ENCODE data around the gene MAST1.

MAST1 gene

DNA sequence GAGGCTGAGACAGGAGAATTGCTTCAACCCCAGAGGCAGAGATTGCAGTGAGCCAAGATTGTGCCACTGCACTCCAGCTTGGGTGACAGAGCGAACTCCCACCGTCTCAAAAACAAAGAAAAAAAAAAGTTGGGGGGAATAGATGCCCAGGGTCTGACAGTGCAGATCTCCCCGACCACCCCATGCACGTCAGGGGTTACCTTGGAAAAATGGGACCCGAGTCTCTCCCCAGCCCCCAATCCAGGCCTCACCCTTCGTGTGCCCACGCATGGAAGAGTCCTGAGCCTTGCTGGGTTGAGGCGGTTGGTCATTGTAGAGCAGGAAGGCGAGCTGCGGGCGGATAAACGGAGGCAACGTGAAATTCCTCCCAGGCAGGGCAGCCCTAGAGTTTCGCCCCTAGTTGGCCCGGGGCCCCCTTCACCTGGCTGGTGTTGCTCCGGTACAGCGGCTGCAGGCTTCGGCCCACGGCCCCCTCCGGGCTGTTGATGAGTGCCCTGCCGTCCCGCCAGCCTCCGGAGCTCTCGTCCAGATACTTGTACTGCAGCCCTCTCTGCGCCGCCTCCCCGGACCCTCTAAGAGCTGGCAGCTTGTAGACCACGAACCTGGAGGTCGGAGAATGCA, 42.3 kb downstream of the MAST1 start:
- peak; percentile 34 for DNase-seq
- TF ChIP-seq EZH2phosphoT487 (IDR thresholded peaks at IDR 0.05; ENCODE audit: low read length) (no peak), EZH2 (optimal IDR thresholded peaks at IDR 0.05; ENCODE audit: low read depth, low read length) (no peak)
- TF ChIP-seq, protein P1, sequence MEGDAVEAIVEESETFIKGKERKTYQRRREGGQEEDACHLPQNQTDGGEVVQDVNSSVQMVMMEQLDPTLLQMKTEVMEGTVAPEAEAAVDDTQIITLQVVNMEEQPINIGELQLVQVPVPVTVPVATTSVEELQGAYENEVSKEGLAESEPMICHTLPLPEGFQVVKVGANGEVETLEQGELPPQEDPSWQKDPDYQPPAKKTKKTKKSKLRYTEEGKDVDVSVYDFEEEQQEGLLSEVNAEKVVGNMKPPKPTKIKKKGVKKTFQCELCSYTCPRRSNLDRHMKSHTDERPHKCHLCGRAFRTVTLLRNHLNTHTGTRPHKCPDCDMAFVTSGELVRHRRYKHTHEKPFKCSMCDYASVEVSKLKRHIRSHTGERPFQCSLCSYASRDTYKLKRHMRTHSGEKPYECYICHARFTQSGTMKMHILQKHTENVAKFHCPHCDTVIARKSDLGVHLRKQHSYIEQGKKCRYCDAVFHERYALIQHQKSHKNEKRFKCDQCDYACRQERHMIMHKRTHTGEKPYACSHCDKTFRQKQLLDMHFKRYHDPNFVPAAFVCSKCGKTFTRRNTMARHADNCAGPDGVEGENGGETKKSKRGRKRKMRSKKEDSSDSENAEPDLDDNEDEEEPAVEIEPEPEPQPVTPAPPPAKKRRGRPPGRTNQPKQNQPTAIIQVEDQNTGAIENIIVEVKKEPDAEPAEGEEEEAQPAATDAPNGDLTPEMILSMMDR (IDR thresholded peaks at IDR 0.05; ENCODE audit: low read length), result no peak

DNA sequence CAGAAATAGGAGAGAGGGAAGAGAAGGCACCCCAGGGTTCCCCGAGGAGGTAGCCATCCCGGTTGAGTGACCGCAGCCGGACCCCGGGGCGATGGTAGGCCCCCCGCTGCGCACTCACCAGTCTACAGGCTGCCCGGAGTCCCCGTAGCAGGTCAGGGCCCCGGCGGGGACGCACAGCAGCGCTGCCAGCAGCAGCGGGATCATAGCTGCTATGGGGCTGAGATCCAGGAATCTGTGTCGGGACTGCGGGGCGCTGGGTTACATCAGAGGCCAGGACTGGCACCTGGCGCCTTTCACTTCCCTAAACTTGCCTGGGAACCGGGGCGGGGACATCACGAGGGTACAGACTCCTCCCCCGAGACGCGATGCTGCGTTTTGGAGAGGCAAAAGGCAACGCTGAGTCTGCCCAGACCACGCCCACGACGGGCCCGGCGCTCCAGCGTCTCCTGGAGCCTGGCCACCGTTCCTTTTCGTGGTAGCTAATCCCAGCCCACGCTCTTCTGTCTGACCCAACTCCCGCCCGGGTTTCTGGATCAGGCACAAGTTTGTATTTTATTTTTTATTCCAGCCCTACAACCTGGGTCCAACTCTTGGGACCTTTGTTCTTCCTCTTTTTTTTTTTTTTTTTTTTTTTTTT, 43.0 kb downstream of the MAST1 start, which contains the start of gene DNASE2:
TSS of gene DNASE2 (minus strand) at position 278 of the 637 bp plus-strand sequence. CDS start at position 204, 74 bp downstream.
- H3K79me2 ChIP-seq (ENCODE audit: low read length), result peaks cover 11% of the 10 kb centered on the region; the same call in 1 of the 2 replicates
- no peaks in the 10 kb centered on the region for H3K27me3 ChIP-seq (replicated peaks; ENCODE audit: insufficient read depth, low read length)
- peak within 1 kb of the TSS; percentile 97 for H3K4me2 ChIP-seq (ENCODE audit: low read depth, low read length)
- peak within 1 kb of the TSS; percentile 53; the same call in 1 of the 2 replicates for H3K9ac ChIP-seq (ENCODE audit: low read length)
- H3K4me3 ChIP-seq (ENCODE audit: low read length), result peak within 1 kb of the TSS; percentile 76
- H4K20me1 ChIP-seq (ENCODE audit: insufficient read depth, low read length), result no peaks in the 10 kb centered on the region
- peaks cover 10% of the 10 kb centered on the region for H3K4me1 ChIP-seq (ENCODE audit: low read length)
- no peak for TF ChIP-seq EZH2 (optimal IDR thresholded peaks at IDR 0.05; ENCODE audit: low read depth, low read length)
- TF ChIP-seq, protein P1 (IDR thresholded peaks at IDR 0.05; ENCODE audit: low read length), result no peak
- TF ChIP-seq EZH2phosphoT487 (IDR thresholded peaks at IDR 0.05; ENCODE audit: low read length), result no peak
- no peaks in the 10 kb centered on the region for H3K36me3 ChIP-seq (replicated peaks; ENCODE audit: insufficient read depth, low read length)
- no peaks in the 10 kb centered on the region for H3K9me3 ChIP-seq (replicated peaks; ENCODE audit: insufficient read depth, low read length)
- H3K27ac ChIP-seq (ENCODE audit: low read length), result peak within 1 kb of the TSS; percentile 25; the same call in 1 of the 2 replicates
- peak within 1 kb of the TSS; percentile 89 for H2AFZ ChIP-seq (ENCODE audit: low read length)
- peak; percentile 96 for DNase-seq
- H3F3A ChIP-seq (ENCODE audit: insufficient read depth, low read length), result peaks cover 8% of the 10 kb centered on the region
- no peaks in the 10 kb centered on the region for H3K9me2 ChIP-seq (replicated peaks; ENCODE audit: insufficient read depth, low read length)

More for the DNA sequence above, 42.3 kb downstream of the MAST1 start:
- peaks cover 5% of the 10 kb centered on the region for H3K4me1 ChIP-seq (ENCODE audit: low read length)
- peak overlapping the region; percentile 76 for H3K4me3 ChIP-seq (ENCODE audit: low read length)
- peak overlapping the region; percentile 25; the same call in 1 of the 2 replicates for H3K27ac ChIP-seq (ENCODE audit: low read length)
- no peaks in the 10 kb centered on the region for H3K9me2 ChIP-seq (replicated peaks; ENCODE audit: insufficient read depth, low read length)
- no peaks in the 10 kb centered on the region for H4K20me1 ChIP-seq (ENCODE audit: insufficient read depth, low read length)
- no peaks in the 10 kb centered on the region for H3K9me3 ChIP-seq (replicated peaks; ENCODE audit: insufficient read depth, low read length)
- peaks cover 8% of the 10 kb centered on the region for H3F3A ChIP-seq (ENCODE audit: insufficient read depth, low read length)
- H2AFZ ChIP-seq (ENCODE audit: low read length), result peak overlapping the region; percentile 89
- H3K9ac ChIP-seq (ENCODE audit: low read length), result peak overlapping the region; percentile 53; the same call in 1 of the 2 replicates
- H3K79me2 ChIP-seq (ENCODE audit: low read length), result peaks cover 8% of the 10 kb centered on the region; the same call in 1 of the 2 replicates
- peak overlapping the region; percentile 97 for H3K4me2 ChIP-seq (ENCODE audit: low read depth, low read length)
- no peaks in the 10 kb centered on the region for H3K27me3 ChIP-seq (replicated peaks; ENCODE audit: insufficient read depth, low read length)
- H3K36me3 ChIP-seq (replicated peaks; ENCODE audit: insufficient read depth, low read length), result no peaks in the 10 kb centered on the region

DNA sequence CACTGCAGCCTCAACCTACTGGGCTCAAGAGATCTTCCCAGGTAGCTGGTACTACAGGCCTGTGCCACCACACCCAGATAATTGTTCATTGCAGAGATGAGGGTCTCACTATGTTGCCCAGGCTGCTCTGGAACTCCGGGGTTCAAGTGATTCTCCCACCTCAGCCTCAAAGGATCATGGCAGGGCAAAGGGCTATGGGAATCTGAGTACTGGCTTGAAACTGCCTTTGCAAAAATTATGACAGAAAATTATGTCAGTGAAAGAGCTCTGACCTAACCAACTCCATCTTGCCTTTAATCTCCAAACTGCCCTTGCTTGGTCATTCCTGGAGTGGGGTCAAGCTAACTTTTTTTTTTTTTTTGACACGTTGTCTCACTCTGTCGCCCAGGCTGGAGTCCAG, 44.3 kb downstream of the MAST1 start:
- H3K79me2 ChIP-seq (ENCODE audit: low read length), result peaks cover 11% of the 10 kb centered on the region; the same call in 1 of the 2 replicates
- H3K4me3 ChIP-seq (ENCODE audit: low read length), result no peak overlapping the region
- no peaks in the 10 kb centered on the region for H4K20me1 ChIP-seq (ENCODE audit: insufficient read depth, low read length)
- no peaks in the 10 kb centered on the region for H3K9me2 ChIP-seq (replicated peaks; ENCODE audit: insufficient read depth, low read length)
- H3K36me3 ChIP-seq (replicated peaks; ENCODE audit: insufficient read depth, low read length), result no peaks in the 10 kb centered on the region
- H3K27ac ChIP-seq (ENCODE audit: low read length), result no peak overlapping the region
- DNase-seq, result no peak
- peaks cover 8% of the 10 kb centered on the region for H3F3A ChIP-seq (ENCODE audit: insufficient read depth, low read length)
- no peaks in the 10 kb centered on the region for H3K27me3 ChIP-seq (replicated peaks; ENCODE audit: insufficient read depth, low read length)
- no peak overlapping the region for H3K4me2 ChIP-seq (ENCODE audit: low read depth, low read length)
- no peak overlapping the region for H2AFZ ChIP-seq (ENCODE audit: low read length)
- no peak overlapping the region for H3K9ac ChIP-seq (ENCODE audit: low read length)
- TF ChIP-seq EZH2 (optimal IDR thresholded peaks at IDR 0.05; ENCODE audit: low read depth, low read length) (no peak), EZH2phosphoT487 (IDR thresholded peaks at IDR 0.05; ENCODE audit: low read length) (no peak)
- TF ChIP-seq, protein P1 (IDR thresholded peaks at IDR 0.05; ENCODE audit: low read length), result no peak
- H3K4me1 ChIP-seq (ENCODE audit: low read length), result peaks cover 11% of the 10 kb centered on the region
- no peaks in the 10 kb centered on the region for H3K9me3 ChIP-seq (replicated peaks; ENCODE audit: insufficient read depth, low read length)

All from MM.1S (cell line).